ENCODE results near the gene BRICD5. TPM values are rescaled to one million over a fixed set of nuclear protein-coding genes. Genes with fewer than 3 reads are reported as not detected.

The BRICD5 gene
- total and polyA plus RNA-seq, 7 donors: 0.86 to 5.3 (median 3.0) TPM

GRCh38 chr16:2237493-2238149 lies 27.0 kb upstream of the BRICD5 start:
- Histone ChIP-seq H3K9me3 (no peaks in the 10 kb centered on the region), H3K36me3 (ENCODE audit: insufficient read depth in 1 of 2, low read depth in 1 of 2) (peaks cover 5 to 66% of the 10 kb centered on the region in 2 donors), H3K27ac (no peak overlapping the region), H3K4me1 (peaks cover 9% of the 10 kb centered on the region), H3K27me3 (ENCODE audit: insufficient read depth in 3 of 3, low read length in 2 of 3) (peaks cover 0 to 13% (median 4%) of the 10 kb centered on the region in 3 donors), H3K4me3 (no peak overlapping the region)
- intact Hi-C loops (cut with DNase I): no loop called here
- TF ChIP-seq CTCF (IDR thresholded peaks at IDR 0.05): no peak
- 15 to 22% (median 19%) methylated on average over 48 to 65 of the region's 65 CpGs for WGBS, 3 donors
- DNase-seq (no peak), ATAC-seq (peak in 3 of 4 donors; percentile 16 to 36 (median 21))

DNA sequence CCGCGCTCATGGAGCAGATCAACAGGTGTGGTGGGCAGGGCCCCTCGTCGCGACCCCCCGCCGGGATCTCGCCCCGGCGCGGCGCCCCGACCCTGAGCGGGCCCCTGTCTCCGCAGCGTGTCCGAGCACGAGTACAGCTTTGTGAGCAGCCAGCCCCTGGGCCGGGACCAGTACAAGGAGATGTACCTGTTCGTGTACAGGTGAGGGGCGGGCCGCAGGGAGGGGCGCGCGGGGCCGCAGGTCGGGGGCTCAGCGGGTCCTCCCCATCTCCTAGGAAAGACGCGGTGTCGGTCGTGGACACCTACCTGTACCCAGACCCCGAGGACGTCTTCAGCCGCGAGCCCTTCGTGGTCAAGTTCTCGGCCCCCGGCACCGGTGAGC lies 26.4 kb upstream of the BRICD5 start:
- Histone ChIP-seq H3K4me3 (peak overlapping the region; percentile 38), H3K27me3 (ENCODE audit: insufficient read depth in 3 of 3, low read length in 2 of 3) (peaks cover 0 to 13% (median 4%) of the 10 kb centered on the region in 3 donors), H3K4me1 (peaks cover 9% of the 10 kb centered on the region), H3K27ac (no peak overlapping the region), H3K9me3 (no peaks in the 10 kb centered on the region), H3K36me3 (ENCODE audit: insufficient read depth in 1 of 2, low read depth in 1 of 2) (peaks cover 3 to 66% of the 10 kb centered on the region in 2 donors)
- TF ChIP-seq CTCF (IDR thresholded peaks at IDR 0.05): no peak
- ATAC-seq: peak in 1 of 4 donors; percentile 1
- WGBS, 3 donors: 6 to 10% (median 7%) methylated on average over 30 to 40 of the region's 40 CpGs
- intact Hi-C loops (cut with DNase I): no loop called here
- DNase-seq: no peak

- Histone ChIP-seq H3K27ac (no peak within 1 kb of the TSS), H3K36me3 (ENCODE audit: insufficient read depth in 1 of 2, low read depth in 1 of 2) (peaks cover 3 to 67% of the 10 kb centered on the region in 2 donors), H3K4me1 (peaks cover 9% of the 10 kb centered on the region), H3K4me3 (peak within 1 kb of the TSS; percentile 38), H3K27me3 (ENCODE audit: insufficient read depth in 3 of 3, low read length in 2 of 3) (peaks cover 0 to 13% (median 4%) of the 10 kb centered on the region in 3 donors), H3K9me3 (no peaks in the 10 kb centered on the region)
- ATAC-seq (peak in 3 of 4 donors; percentile 23 to 27 (median 25)), DNase-seq (no peak)
- TF ChIP-seq CTCF (IDR thresholded peaks at IDR 0.05): no peak
- WGBS, 3 donors: 5 to 9% (median 8%) methylated on average over 41 to 64 of the region's 64 CpGs
- intact Hi-C loops (cut with DNase I): no loop called here
Measured at GRCh38 chr16:2236337-2237101, 25.9 kb upstream of the BRICD5 start, which contains the start of gene DNASE1L2. DNASE1L2 (plus strand) TSS chr16:2236444; CDS start chr16:2236817, 373 bp downstream.

DNA sequence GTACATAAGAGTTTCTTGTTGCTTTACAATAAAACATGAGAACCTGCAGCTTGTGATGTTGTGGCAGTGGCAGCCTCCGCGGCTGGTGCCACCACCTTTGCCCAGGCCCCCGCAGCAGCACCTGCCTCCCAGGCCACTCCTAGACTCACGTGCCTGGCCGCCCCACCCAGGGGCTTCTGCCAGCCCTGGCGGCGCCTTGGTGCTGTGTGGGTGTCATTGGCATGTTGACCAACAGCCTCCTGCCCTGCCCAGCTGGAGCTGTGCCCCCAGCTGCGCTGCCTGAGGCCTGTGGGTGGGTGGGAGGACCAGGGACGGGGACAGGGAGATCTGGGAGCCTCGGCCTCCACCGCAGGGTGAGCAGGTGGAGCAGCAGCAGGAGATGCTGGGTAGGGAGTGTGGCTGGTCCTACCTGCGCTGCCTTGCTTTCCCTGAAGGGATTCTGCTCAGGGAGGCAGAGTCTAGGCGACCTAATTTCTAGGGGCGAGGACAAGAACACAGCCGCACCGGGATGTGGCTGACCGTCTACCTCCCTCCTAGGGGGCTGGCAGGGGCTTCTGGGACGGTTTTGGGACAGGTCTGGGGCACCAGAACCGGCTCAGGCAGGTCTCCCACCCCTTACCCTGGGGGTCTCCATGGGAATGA lies 25.2 kb upstream of the BRICD5 start:
- peak in 1 of 4 donors; percentile 6 for ATAC-seq
- Histone ChIP-seq H3K4me3 (no peak overlapping the region), H3K27ac (no peak overlapping the region), H3K27me3 (ENCODE audit: insufficient read depth in 3 of 3, low read length in 2 of 3) (peaks cover 0 to 13% (median 4%) of the 10 kb centered on the region in 3 donors), H3K9me3 (no peaks in the 10 kb centered on the region), H3K36me3 (ENCODE audit: insufficient read depth in 1 of 2, low read depth in 1 of 2) (peaks cover 3 to 67% of the 10 kb centered on the region in 2 donors), H3K4me1 (peaks cover 9% of the 10 kb centered on the region)
- intact Hi-C loops (cut with DNase I): no loop called here
- WGBS, 3 donors: 56 to 69% (median 56%) methylated on average over 18 to 19 of the region's 19 CpGs
- TF ChIP-seq CTCF (IDR thresholded peaks at IDR 0.05): no peak
- DNase-seq: no peak

Measured in psoas muscle (tissue), 8 donors.